Trophoblast cell (in vitro differentiated cells and primary cell): ENCODE measurements around the gene POPDC3.
"Not testable (repeated sequence)": the region's sequence is repeated elsewhere in the genome, so short reads cannot be mapped to it uniquely, and the experiment has no call there.

Experiments used
- DNase-seq, 2 donors: peaks; one replicate each; pipeline ENCODE4 v3.0.0-alpha.2; 2016
- H2AFZ ChIP-seq: 2 replicates; pipeline ENCODE4 v1.6.1; 2013; ENCODE audit warnings: low read length, moderate library complexity, mild to moderate bottlenecking; ENCODE audit not compliant: insufficient read depth, poor library complexity
- H2AK5ac ChIP-seq: 2 replicates; pipeline ENCODE4 v1.6.1; 2013; ENCODE audit warnings: mild to moderate bottlenecking, low read length
- H2BK120ac ChIP-seq: 2 replicates; pipeline ENCODE4 v1.6.1; 2013; ENCODE audit warnings: low read length, mild to moderate bottlenecking, moderate library complexity; ENCODE audit not compliant: insufficient read depth, poor library complexity
- H2BK12ac ChIP-seq: 2 replicates; pipeline ENCODE4 v1.6.1; 2013; ENCODE audit warnings: mild to moderate bottlenecking, low read length, moderate library complexity
- H2BK5ac ChIP-seq: 2 replicates; pipeline ENCODE4 v1.6.1; 2013; ENCODE audit warnings: low read length, low read depth, moderate library complexity, mild to moderate bottlenecking; ENCODE audit not compliant: poor library complexity
- H3K14ac ChIP-seq: 2 replicates; pipeline ENCODE4 v1.6.1; 2013; ENCODE audit warnings: mild to moderate bottlenecking, low read length
- H3K18ac ChIP-seq: 2 replicates; pipeline ENCODE4 v1.6.1; 2013; ENCODE audit warnings: mild to moderate bottlenecking, low read length
- H3K23ac ChIP-seq: 2 replicates; pipeline ENCODE4 v1.6.1; 2013; ENCODE audit warnings: low read length
- H3K27ac ChIP-seq: 2 replicates; pipeline ENCODE4 v1.5.1; 2013; ENCODE audit warnings: low read depth, mild to moderate bottlenecking, inconsistent platforms, low read length, moderate library complexity
- H3K27me3 ChIP-seq: 2 replicates; pipeline ENCODE4 v1.6.1; 2013; ENCODE audit warnings: inconsistent platforms, mild to moderate bottlenecking, low read length, moderate library complexity; ENCODE audit not compliant: insufficient read depth
- H3K36me3 ChIP-seq, 2 experiments: 1 replicate in 1 of 2; 2 replicates in 1 of 2; pipeline ENCODE4 v1.6.1; 2013; ENCODE audit warnings: low read length in 2 of 2, mild to moderate bottlenecking in 2 of 2, moderate library complexity in 1 of 2; ENCODE audit not compliant: insufficient read depth in 2 of 2, control insufficient read depth in 1 of 2
- H3K4ac ChIP-seq: 2 replicates; pipeline ENCODE4 v1.6.1; 2013; ENCODE audit warnings: low read depth, mild to moderate bottlenecking, low read length, moderate library complexity
- H3K4me1 ChIP-seq, 2 experiments: 1 replicate in 1 of 2; 2 replicates in 1 of 2; pipeline ENCODE4 v1.6.1; 2013; ENCODE audit warnings: low read length in 2 of 2, mild to moderate bottlenecking in 2 of 2, moderate library complexity in 1 of 2; ENCODE audit not compliant: insufficient read depth in 2 of 2, control insufficient read depth in 1 of 2
- H3K4me2 ChIP-seq: 2 replicates; pipeline ENCODE4 v1.6.1; 2013; ENCODE audit warnings: inconsistent platforms, mild to moderate bottlenecking, low read length, moderate library complexity
- H3K4me3 ChIP-seq: 2 replicates; pipeline ENCODE4 v1.5.1; 2013; ENCODE audit warnings: mild to moderate bottlenecking, low read depth, low read length, inconsistent platforms
- H3K79me1 ChIP-seq: one replicate; pipeline ENCODE4 v1.6.1; 2013; ENCODE audit warnings: low read length
- H3K79me2 ChIP-seq: 2 replicates; pipeline ENCODE4 v1.6.1; 2013; ENCODE audit warnings: low read length, mild to moderate bottlenecking; ENCODE audit not compliant: control insufficient read depth, insufficient read depth, poor library complexity
- H3K9ac ChIP-seq: 2 replicates; pipeline ENCODE4 v1.6.1; 2013; ENCODE audit warnings: mild to moderate bottlenecking, low read length
- H3K9me3 ChIP-seq: 2 replicates; pipeline ENCODE4 v1.6.1; 2013; ENCODE audit warnings: low read depth, mild to moderate bottlenecking, control low read depth, inconsistent platforms, low read length; ENCODE audit not compliant: insufficient read depth
- H4K12ac ChIP-seq: 2 replicates; pipeline ENCODE4 v1.6.1; 2013; ENCODE audit warnings: low read depth, mild to moderate bottlenecking, low read length, moderate library complexity
- H4K8ac ChIP-seq: 2 replicates; pipeline ENCODE4 v1.6.1; 2013; ENCODE audit warnings: low read depth, mild to moderate bottlenecking, low read length, moderate library complexity
- H4K91ac ChIP-seq: one replicate; pipeline ENCODE4 v1.6.1; 2013; ENCODE audit warnings: low read depth, mild to moderate bottlenecking, low read length, moderate library complexity
- WGBS: extraction: QIAGEN DNeasy Blood & Tissue Kit; methylation state at CpG from one replicate; pipeline ENCODE4 v1.1.7; 2013; ENCODE audit warnings: missing lambda C conversion rate; ENCODE audit not compliant: insufficient read length, insufficient coverage; ENCODE audit errors: extremely low coverage; 5-methylcytosine and 5-hydroxymethylcytosine counted together

The POPDC3 gene

GRCh38 chr6:105177556-105177955 lies 2.3 kb downstream of the POPDC3 start:
- no peaks in the 10 kb centered on the region for H3K36me3 ChIP-seq
- no CpG with 5 or more reads among the region's 2 CpGs for WGBS
- H3K4me1 ChIP-seq = peaks cover 2% of the 10 kb centered on the region in 2 experiments
- no peak overlapping the region for H2AK5ac ChIP-seq
- H3K4ac ChIP-seq = no peak overlapping the region
- no peaks in the 10 kb centered on the region for H3K27me3 ChIP-seq
- no peaks in the 10 kb centered on the region for H3K79me2 ChIP-seq
- no peak overlapping the region for H4K91ac ChIP-seq
- H3K9me3 ChIP-seq = no peaks in the 10 kb centered on the region
- H2BK12ac ChIP-seq = no peak overlapping the region
- no peak overlapping the region for H2AFZ ChIP-seq
- H3K14ac ChIP-seq = no peak overlapping the region
- no peak overlapping the region for H3K27ac ChIP-seq
- no peak overlapping the region for H3K4me3 ChIP-seq
- no peak overlapping the region for H3K4me2 ChIP-seq
- no peak overlapping the region for H4K8ac ChIP-seq
- H2BK5ac ChIP-seq = no peak overlapping the region
- H3K79me1 ChIP-seq = no peaks in the 10 kb centered on the region
- no peak overlapping the region for H3K9ac ChIP-seq
- no peak overlapping the region for H2BK120ac ChIP-seq
- no peak for DNase-seq
- H3K18ac ChIP-seq = no peak overlapping the region
- H3K23ac ChIP-seq = no peak overlapping the region
- H4K12ac ChIP-seq = no peak overlapping the region

DNA sequence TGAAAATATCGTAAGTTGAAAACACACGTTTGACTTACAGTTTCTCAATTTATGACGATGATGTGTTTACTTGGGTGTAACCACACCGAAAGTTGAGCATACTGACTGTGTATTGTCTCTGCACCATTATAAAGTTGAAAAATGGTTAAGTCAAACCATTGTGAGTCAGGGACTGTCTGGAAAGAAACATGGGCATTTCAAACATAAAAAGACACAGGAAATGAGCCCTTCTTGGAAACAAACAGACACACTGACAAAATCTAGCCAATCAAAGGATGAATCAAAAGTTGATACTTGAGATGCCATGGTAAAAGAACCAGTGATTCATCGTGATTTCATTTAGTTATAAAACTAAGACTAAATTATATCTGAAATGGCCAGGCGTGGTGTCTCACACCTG lies 5.3 kb downstream of the POPDC3 start:
- Histone ChIP-seq H3K4me3 (no peak overlapping the region), H3K9me3 (no peaks in the 10 kb centered on the region), H3K4ac (no peak overlapping the region), H3K18ac (no peak overlapping the region), H3K27me3 (no peaks in the 10 kb centered on the region), H3K23ac (no peak overlapping the region), H2BK12ac (no peak overlapping the region), H3K79me1 (no peaks in the 10 kb centered on the region), H2AK5ac (no peak overlapping the region), H3K4me1 (peaks cover 0 to 2% of the 10 kb centered on the region in 2 experiments), H3K14ac (no peak overlapping the region), H4K8ac (no peak overlapping the region), H3K27ac (no peak overlapping the region), H3K4me2 (no peak overlapping the region), H3K36me3 (no peaks in the 10 kb centered on the region), H3K9ac (no peak overlapping the region), H3K79me2 (no peaks in the 10 kb centered on the region), H2AFZ (no peak overlapping the region), H4K91ac (no peak overlapping the region), H2BK120ac (no peak overlapping the region), H2BK5ac (no peak overlapping the region), H4K12ac (no peak overlapping the region)
- WGBS = no CpG with 5 or more reads among the region's 6 CpGs
- DNase-seq = no peak

- H3K4me2 ChIP-seq, H3K4ac ChIP-seq, H2AK5ac ChIP-seq, H3K79me1 ChIP-seq, H2BK5ac ChIP-seq, H4K8ac ChIP-seq, H4K12ac ChIP-seq, DNase-seq, H3K14ac ChIP-seq, H3K4me3 ChIP-seq, H3K27me3 ChIP-seq, H2AFZ ChIP-seq, H3K79me2 ChIP-seq, H4K91ac ChIP-seq, H2BK120ac ChIP-seq, H3K4me1 ChIP-seq, H3K9ac ChIP-seq, H3K36me3 ChIP-seq, H3K27ac ChIP-seq, H3K18ac ChIP-seq, H3K23ac ChIP-seq, H2BK12ac ChIP-seq, H3K9me3 ChIP-seq: not testable (repeated sequence)
- no CpG with 5 or more reads among the region's 4 CpGs for WGBS
Observed at GRCh38 chr6:105172515-105172914, 7.3 kb downstream of the POPDC3 start.

DNA sequence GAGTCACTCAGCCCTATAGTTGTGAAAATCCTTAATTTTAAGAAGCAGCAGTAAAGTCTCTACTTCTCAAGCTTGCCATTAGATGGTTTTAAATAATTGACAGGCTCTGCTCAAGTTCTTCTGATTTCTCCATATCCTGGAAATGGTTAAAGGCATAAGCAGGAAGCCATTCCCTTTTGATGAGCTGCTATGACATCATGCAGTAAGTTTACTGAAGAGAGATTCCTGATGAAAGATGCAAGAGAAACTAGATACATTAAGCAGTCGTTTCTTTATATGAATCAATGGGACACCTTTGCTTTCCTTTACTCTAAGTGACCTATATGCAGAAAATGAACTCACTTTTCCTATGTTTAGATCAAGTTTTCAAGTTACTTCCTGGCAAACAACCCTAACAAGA lies 9.8 kb downstream of the POPDC3 start:
- Histone ChIP-seq H2AK5ac (no peak overlapping the region), H4K12ac (no peak overlapping the region), H3K23ac (no peak overlapping the region), H3K18ac (no peak overlapping the region), H2AFZ (no peak overlapping the region), H3K4me1 (no peaks in the 10 kb centered on the region), H4K91ac (no peak overlapping the region), H3K9ac (no peak overlapping the region), H2BK12ac (no peak overlapping the region), H3K36me3 (no peaks in the 10 kb centered on the region), H3K27ac (no peak overlapping the region), H3K4me2 (no peak overlapping the region), H3K4me3 (no peak overlapping the region), H2BK5ac (no peak overlapping the region), H3K27me3 (no peaks in the 10 kb centered on the region), H3K4ac (no peak overlapping the region), H3K9me3 (no peaks in the 10 kb centered on the region), H4K8ac (no peak overlapping the region), H2BK120ac (no peak overlapping the region), H3K79me2 (no peaks in the 10 kb centered on the region), H3K79me1 (no peaks in the 10 kb centered on the region), H3K14ac (no peak overlapping the region)
- DNase-seq = no peak
- no CpG with 5 or more reads among the region's 1 CpG for WGBS
